GM12875 (cell line): ENCODE data around the gene EPHA1.
A peak's percentile ranks its signal among the peaks of the same experiment; 100 is the strongest.

ENCODE experiments used
- H3K4me3 ChIP-seq: one replicate; pipeline ENCODE4 v1.5.1; 2011; ENCODE audit warnings: low read depth, low read length, control low read depth
- TF ChIP-seq, protein P1 (sequence below): IDR thresholded peaks from 2 replicates; pipeline ENCODE4 v1.5.1; 2011; ENCODE audit warnings: low read depth, mild to moderate bottlenecking, control low read depth, inconsistent platforms, low read length, moderate library complexity, borderline replicate concordance; ENCODE audit not compliant: insufficient read depth

EPHA1 gene

DNA sequence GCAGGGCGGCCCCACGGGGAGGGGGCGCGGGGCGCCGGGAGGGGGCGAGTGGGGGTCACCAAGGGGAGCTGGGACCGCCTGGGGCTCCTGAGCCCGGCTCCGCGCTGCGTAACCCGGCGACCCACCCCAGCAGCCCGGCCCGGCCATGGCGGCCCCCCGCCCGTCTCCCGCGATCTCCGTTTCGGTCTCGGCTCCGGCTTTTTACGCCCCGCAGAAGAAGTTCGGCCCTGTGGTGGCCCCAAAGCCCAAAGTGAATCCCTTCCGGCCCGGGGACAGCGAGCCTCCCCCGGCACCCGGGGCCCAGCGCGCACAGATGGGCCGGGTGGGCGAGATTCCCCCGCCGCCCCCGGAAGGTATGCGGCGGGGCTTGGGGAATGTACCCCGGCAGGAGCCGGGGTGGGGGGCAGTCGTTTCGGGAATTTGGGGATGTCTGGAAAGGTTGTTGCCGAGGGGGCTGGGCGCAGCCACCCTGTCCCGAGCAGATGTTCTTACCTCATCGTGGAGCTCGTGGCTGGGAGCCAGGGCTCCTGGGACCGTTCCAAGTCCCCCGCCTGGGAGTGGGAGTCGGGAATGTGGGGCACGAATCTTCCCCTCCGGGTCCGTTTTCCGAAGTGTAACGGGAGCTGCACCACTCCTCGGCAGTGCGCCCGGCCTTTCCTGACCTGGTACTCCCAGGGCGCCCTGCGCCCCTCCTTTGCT, 27.1 kb downstream of the EPHA1 start:
- H3K4me3 ChIP-seq = peak overlapping the region; percentile 77
- TF ChIP-seq, protein P1, sequence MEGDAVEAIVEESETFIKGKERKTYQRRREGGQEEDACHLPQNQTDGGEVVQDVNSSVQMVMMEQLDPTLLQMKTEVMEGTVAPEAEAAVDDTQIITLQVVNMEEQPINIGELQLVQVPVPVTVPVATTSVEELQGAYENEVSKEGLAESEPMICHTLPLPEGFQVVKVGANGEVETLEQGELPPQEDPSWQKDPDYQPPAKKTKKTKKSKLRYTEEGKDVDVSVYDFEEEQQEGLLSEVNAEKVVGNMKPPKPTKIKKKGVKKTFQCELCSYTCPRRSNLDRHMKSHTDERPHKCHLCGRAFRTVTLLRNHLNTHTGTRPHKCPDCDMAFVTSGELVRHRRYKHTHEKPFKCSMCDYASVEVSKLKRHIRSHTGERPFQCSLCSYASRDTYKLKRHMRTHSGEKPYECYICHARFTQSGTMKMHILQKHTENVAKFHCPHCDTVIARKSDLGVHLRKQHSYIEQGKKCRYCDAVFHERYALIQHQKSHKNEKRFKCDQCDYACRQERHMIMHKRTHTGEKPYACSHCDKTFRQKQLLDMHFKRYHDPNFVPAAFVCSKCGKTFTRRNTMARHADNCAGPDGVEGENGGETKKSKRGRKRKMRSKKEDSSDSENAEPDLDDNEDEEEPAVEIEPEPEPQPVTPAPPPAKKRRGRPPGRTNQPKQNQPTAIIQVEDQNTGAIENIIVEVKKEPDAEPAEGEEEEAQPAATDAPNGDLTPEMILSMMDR = no peak

DNA sequence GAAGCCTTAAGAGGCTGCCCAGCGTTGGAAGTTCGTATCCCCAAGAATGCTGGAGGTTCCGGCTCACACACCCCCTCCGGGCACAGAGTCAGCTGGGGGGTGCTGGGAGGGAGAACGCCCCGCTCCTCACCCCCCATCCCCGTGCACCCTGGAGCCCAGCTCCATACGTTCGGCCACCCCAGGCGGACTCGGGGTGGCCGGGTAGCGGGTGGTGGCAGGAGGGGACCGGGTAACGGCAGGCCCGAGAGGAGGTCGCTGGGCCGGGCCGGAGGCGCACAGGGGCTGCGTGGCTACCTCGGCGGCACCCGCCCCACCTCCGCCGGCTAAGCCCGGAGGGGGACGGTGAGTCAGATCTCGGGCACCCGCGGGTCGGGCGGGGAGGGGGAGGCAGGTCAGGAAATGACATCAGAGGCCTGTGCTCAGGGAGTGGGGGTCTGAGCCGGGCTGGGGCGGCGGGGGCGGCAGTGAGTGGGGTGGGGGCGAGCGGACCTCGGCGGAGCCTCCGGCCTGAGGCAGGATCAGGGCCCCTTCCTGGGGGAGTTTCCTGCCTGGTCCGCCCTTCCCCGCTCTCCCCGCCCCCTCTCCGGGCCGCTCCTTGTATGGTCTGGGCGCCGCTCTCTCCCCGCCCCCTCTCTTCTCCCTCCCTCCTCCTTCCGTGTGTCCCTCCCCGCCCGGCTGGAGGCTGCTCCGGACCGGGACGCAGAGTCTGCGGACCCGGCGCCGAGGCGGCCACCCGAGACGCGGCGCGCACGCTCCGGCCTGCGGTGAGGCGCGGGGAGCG, 27.8 kb downstream of the EPHA1 start, which contains the start of gene ZYX:
Gene ZYX, plus strand, starts transcription at position 700 of the 781 bp plus-strand sequence. CDS start 227 bp downstream, outside the sequence.
- TF ChIP-seq, protein P1 = no peak
- peak within 1 kb of the TSS; percentile 77 for H3K4me3 ChIP-seq

DNA sequence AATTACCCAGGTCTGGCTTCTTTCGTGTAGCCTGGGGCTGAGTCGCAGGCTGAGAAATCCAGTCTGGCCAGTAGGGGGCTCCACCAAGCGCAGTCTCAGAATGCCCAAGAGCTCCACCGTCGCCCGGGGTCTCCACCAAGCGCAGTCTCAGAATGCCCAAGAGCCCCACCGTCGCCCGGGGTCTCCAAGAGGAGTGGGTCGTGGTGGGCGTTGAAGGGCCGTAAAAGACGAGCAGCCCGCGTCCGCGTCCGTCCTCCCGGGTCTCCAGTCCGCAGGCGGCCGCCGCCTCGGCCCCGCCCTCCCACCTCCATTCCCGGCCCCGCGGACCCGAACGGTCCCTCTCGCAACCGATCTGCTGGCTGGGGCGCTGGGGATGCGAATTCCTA, 28.4 kb downstream of the EPHA1 start:
- peak overlapping the region; percentile 77 for H3K4me3 ChIP-seq
- TF ChIP-seq, protein P1 = peak; percentile 76

DNA sequence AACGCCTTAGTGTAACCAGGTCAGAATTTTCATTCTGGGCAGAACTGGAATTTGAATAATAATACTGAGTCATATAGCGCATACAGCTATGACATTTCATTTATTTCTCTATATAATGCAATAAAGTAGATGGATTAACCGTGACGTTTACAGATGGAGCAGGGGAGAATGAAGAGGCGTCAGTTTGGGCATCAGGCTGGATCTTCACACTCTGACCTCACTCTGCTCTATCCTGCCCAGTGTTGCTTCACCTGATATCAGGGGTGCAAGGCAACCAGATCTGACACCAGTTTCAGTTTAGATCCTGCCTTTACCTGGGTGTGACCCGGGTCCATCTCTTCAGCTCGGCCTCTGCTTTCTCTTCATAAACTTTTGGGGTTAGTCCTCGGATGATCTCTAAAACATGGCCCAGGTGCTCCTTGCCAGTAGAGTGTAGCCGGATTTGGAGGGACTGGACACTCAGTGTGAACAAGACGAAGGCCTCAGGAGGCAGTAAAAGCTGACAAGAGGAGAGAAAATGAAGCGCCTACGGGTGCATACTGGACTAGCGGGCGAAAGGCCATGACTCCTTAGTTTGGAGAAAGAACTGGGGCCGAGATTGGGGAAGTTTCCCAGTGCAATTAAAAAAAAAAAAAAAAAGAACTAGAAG, 28.9 kb downstream of the EPHA1 start:
- TF ChIP-seq, protein P1 = no peak
- H3K4me3 ChIP-seq = peak overlapping the region; percentile 77

DNA sequence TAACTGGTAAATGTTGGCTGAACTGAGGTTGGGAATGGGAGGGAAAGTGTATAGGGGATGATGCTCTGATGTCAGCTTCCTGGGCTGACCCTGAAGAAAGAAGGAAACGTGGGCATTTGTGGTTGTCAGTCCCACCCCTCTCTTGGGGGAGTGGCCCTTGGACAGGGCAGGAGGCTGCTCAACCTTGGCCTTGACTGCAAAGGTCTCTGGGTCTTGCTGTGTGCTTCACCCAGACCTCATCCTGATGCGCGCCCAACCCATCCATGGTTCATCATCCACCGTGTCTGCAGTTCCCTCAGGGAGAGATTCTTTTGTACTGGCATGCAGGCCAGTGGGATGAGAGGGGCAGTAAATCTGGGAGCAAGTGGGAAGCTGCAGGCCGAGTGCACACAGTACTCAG, 32.3 kb downstream of the EPHA1 start:
- no peak overlapping the region for H3K4me3 ChIP-seq
- TF ChIP-seq, protein P1 = no peak

DNA sequence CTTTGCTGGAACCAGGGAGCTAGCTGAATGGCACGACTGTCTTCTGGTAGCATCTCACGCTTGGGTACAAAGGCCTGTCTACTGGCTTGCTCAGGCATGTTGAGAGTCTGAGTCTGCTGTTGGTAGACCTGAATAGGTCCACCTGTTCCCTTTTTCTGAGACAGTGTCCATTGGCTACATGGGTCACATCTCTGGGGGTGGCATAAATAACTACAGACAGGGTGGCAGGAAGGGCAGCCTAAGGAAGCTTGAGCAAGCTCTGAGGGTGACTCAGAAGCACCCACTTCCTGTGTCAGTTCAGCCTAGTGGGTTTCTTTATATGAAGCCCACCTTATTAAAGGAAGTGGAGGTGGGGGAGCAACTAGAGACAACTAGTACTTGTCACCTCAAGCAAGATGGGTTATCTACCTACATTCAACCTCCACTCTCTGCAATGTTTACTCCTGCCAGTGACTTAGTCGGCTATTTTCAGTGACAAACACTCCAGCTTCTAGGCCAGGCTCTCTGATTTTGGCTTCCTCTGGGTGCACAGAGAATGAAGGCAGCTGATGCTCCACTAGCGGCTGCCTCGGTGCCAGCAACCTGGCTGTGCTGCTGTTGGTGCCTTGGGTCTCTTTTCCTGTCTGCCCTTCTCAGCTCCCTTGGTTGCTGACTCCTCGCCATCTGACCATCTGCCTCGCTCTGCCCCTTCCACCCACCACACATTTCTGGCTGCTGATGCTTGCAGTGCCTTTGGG, 33.2 kb downstream of the EPHA1 start:
- H3K4me3 ChIP-seq = no peak overlapping the region

More for the DNA sequence above, 33.2 kb downstream of the EPHA1 start:
- TF ChIP-seq, protein P1 = no peak
